Measurements from ENCODE around the gene ITPR3. TPM values are rescaled to one million over a fixed set of nuclear protein-coding genes. Genes with fewer than 3 reads are reported as not detected.

Gene ITPR3
- total RNA-seq, 1 donor from 2014 or later, result 0.34 TPM

- DNase-seq, result no peak
- no peak for TF ChIP-seq CTCF (IDR thresholded peaks at IDR 0.05; ENCODE audit: partially characterized antibody, unreplicated experiment)
- Mint-ChIP-seq H3K4me3 (ENCODE audit: unreplicated experiment) (no peak overlapping the region), H3K27ac (ENCODE audit: unreplicated experiment) (no peak overlapping the region), H3K36me3 (ENCODE audit: unreplicated experiment) (no peaks in the 10 kb centered on the region), H3K9me3 (ENCODE audit: unreplicated experiment) (peaks cover 3% of the 10 kb centered on the region), H3K4me1 (ENCODE audit: low read depth, unreplicated experiment) (peaks cover 1% of the 10 kb centered on the region), H3K27me3 (ENCODE audit: unreplicated experiment) (peaks cover 2% of the 10 kb centered on the region)
Measured at GRCh38 chr6:33665957-33666356, 44.8 kb downstream of the ITPR3 start.

GRCh38 chr6:33667072-33667471 is 46.0 kb downstream of the ITPR3 start:
- no peak overlapping the region for H3K4me3 Mint-ChIP-seq (ENCODE audit: unreplicated experiment)
- DNase-seq, result no peak
- no peaks in the 10 kb centered on the region for H3K36me3 Mint-ChIP-seq (ENCODE audit: unreplicated experiment)
- TF ChIP-seq CTCF (IDR thresholded peaks at IDR 0.05; ENCODE audit: partially characterized antibody, unreplicated experiment), result no peak
- peaks cover 1% of the 10 kb centered on the region for H3K4me1 Mint-ChIP-seq (ENCODE audit: low read depth, unreplicated experiment)
- peaks cover under 1% of the 10 kb centered on the region for H3K27me3 Mint-ChIP-seq (ENCODE audit: unreplicated experiment)
- H3K9me3 Mint-ChIP-seq (ENCODE audit: unreplicated experiment), result peaks cover 3% of the 10 kb centered on the region
- no peak overlapping the region for H3K27ac Mint-ChIP-seq (ENCODE audit: unreplicated experiment)

- no peak for DNase-seq
- Mint-ChIP-seq H3K36me3 (ENCODE audit: unreplicated experiment) (no peaks in the 10 kb centered on the region), H3K9me3 (ENCODE audit: unreplicated experiment) (peaks cover 3% of the 10 kb centered on the region), H3K27me3 (ENCODE audit: unreplicated experiment) (no peaks in the 10 kb centered on the region), H3K27ac (ENCODE audit: unreplicated experiment) (no peak overlapping the region), H3K4me1 (ENCODE audit: low read depth, unreplicated experiment) (peaks cover 1% of the 10 kb centered on the region), H3K4me3 (ENCODE audit: unreplicated experiment) (no peak overlapping the region)
- no peak for TF ChIP-seq CTCF (IDR thresholded peaks at IDR 0.05; ENCODE audit: partially characterized antibody, unreplicated experiment)
Measured at GRCh38 chr6:33667776-33668175, 46.7 kb downstream of the ITPR3 start.

- no peak overlapping the region for H3K4me3 Mint-ChIP-seq (ENCODE audit: unreplicated experiment)
- H3K36me3 Mint-ChIP-seq (ENCODE audit: unreplicated experiment), result no peaks in the 10 kb centered on the region
- H3K4me1 Mint-ChIP-seq (ENCODE audit: low read depth, unreplicated experiment), result peaks cover 1% of the 10 kb centered on the region
- H3K9me3 Mint-ChIP-seq (ENCODE audit: unreplicated experiment), result peaks cover 3% of the 10 kb centered on the region
- peaks cover 2% of the 10 kb centered on the region for H3K27me3 Mint-ChIP-seq (ENCODE audit: unreplicated experiment)
- no peak for TF ChIP-seq CTCF (IDR thresholded peaks at IDR 0.05; ENCODE audit: partially characterized antibody, unreplicated experiment)
- DNase-seq, result no peak
- H3K27ac Mint-ChIP-seq (ENCODE audit: unreplicated experiment), result no peak overlapping the region
Measured at GRCh38 chr6:33668328-33668727, 47.2 kb downstream of the ITPR3 start.

GRCh38 chr6:33668914-33669313 is 47.8 kb downstream of the ITPR3 start:
- H3K4me3 Mint-ChIP-seq (ENCODE audit: unreplicated experiment), result no peak overlapping the region
- no peak for TF ChIP-seq CTCF (IDR thresholded peaks at IDR 0.05; ENCODE audit: partially characterized antibody, unreplicated experiment)
- DNase-seq, result no peak
- H3K36me3 Mint-ChIP-seq (ENCODE audit: unreplicated experiment), result no peaks in the 10 kb centered on the region
- no peak overlapping the region for H3K27ac Mint-ChIP-seq (ENCODE audit: unreplicated experiment)
- H3K4me1 Mint-ChIP-seq (ENCODE audit: low read depth, unreplicated experiment), result peaks cover 5% of the 10 kb centered on the region
- peaks cover 3% of the 10 kb centered on the region for H3K9me3 Mint-ChIP-seq (ENCODE audit: unreplicated experiment)
- peaks cover 2% of the 10 kb centered on the region for H3K27me3 Mint-ChIP-seq (ENCODE audit: unreplicated experiment)

Measured in glutamatergic neuron (in vitro differentiated cells).